8988T (cell line): Measurements from ENCODE around the gene SPCS3.
"Not testable (repeated sequence)": the region's sequence is repeated elsewhere in the genome, so short reads cannot be mapped to it uniquely, and the experiment has no call there.

ENCODE experiments used
- DNase-seq: peaks from one replicate; pipeline ENCODE4 v3.0.0; 2011

SPCS3 gene

GRCh38 chr4:176319704-176320339 lies at the start of gene SPCS3:
Gene SPCS3 (plus strand): TSS chr4:176319966. CDS start chr4:176320077, 111 bp downstream.
- peak; percentile 82 for DNase-seq

DNA sequence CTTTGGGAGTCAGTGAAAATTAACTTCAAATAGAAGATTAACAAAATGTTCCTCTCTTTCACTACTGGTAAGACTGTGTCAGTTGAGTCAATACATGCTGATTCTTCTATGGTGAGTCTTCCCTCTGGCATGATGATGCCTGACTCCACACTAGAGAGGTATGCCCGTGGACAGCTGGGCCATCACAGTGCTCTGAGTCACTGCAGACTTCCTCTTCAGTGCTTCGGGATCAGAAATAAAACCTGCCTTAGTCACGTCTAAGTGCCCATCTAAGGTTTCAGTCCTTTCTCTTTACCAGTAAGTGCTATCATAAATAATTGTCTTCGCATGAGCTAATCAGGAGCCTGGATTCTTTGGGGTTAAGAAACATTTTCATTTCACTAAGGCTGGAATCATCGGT lies 49.1 kb upstream of the SPCS3 start:
- peak; percentile 30 for DNase-seq

DNA sequence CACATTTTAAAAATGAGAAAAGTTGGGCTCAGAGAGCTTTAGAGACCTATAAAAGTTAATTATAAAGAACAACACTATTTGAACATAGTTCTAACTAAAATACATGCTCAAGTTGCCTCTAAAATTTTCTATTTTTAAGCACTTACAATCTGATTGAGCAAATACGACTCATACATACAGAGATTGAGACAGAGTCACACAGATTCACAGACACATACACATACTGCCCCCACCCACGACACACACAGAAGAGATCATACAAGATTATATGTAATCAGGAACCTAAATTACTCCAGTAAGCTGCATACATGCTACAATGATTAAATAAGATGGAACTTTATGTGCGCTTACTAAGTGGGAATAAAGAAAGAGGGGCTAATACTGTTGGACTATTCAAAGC lies 48.0 kb upstream of the SPCS3 start:
- DNase-seq, result no peak

DNA sequence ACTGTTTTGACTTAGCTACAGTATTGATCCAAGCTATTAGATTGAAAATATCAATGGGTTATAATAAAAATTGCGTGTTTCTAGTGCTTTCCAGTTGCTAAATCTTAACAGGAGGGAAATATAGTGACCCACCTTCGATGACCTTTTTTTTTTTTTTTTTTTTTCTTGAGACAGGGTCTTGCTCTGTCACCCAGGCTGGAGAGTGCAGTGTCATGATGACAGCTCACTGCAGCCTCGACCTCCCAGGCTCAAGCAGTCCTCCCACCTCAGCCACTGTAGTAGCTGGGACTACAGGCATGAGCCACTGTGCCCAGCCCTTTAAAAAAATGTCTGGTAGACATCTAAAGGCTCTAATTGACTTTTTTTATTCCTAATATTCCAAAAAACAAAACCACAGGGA lies 47.0 kb upstream of the SPCS3 start:
- no peak for DNase-seq

GRCh38 chr4:176273736-176274135 lies 46.0 kb upstream of the SPCS3 start:
- no peak for DNase-seq

DNA sequence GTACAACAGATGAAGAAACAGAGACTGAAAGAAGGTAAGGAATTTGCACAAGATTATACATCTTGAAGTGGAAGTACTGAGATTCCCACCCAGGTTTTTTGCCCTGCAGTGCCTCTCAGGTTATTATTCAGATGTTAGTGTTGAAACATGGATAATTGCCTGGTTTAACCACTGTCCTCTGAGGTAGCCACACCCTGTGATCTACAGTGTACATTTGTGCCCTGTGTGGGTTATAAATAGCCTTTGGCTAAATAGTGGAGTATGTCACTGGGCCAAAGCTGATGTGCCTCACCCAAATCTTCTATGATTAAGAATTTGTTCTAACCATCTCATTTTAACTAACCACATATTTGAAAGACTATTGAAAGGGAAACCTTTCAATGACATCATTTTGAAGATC lies 45.3 kb upstream of the SPCS3 start:
- DNase-seq, result no peak

DNA sequence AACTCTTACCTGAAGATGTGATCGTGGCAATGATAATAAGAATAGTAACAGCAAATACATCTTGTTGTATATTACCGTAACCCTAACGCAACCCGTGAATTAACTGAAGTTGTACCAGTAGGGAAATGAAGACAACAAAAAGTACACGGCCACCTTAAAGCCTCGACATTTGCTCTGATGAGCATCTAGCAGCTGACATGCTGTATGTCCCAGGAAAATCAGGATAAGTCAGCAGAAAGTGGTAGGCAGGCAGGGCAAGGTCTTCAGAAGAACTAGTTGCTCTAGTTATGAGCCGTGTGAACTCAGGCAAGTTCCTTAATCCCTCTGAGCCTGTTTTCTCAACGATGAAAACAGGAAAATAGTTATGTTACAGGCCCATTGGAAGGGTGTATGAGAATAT lies 43.1 kb upstream of the SPCS3 start:
- no peak for DNase-seq

GRCh38 chr4:176277162-176277904 lies 42.4 kb upstream of the SPCS3 start:
- DNase-seq, result peak; percentile 17

DNA sequence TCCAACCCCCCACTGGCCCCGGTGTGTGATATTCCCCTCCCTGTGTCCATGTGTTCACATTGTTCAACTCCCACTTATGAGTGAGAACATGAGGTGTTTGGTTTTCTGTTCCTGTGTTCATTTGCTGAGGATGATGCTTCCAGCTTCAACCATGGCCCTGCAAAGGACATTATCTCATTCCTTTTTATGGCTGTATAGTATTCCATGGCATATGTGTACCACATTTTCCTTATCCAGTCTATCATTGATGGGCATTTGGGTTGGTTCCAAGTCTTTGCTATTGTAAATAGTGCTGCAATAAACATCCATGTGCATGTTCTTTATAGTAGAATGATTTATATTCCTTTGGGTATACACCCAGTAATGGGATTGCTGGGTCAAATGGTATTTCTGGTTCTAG lies 40.2 kb upstream of the SPCS3 start:
- DNase-seq, result not testable (repeated sequence)

GRCh38 chr4:176286728-176287127 lies 33.0 kb upstream of the SPCS3 start:
- no peak for DNase-seq

DNA sequence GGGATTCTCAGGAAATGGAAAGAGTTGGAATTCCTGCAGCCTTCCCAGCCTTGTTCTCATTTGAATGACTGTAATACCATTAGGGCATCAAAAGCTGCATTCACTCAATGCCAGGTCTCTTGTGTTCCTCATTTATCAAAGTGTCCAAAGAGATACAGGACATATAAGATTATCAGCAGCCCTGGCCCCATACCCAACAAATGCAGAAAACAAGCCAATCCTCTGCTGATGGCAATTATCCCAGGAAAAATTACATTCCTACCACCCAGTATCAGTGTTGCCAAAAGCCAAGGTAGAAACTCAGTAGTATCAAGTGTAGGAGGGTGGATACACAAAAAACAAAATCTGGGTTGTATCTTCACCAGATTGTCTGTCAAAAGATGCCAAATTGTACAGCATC lies 32.2 kb upstream of the SPCS3 start:
- DNase-seq, result no peak

GRCh38 chr4:176288020-176288419 lies 31.7 kb upstream of the SPCS3 start:
- no peak for DNase-seq

- no peak for DNase-seq
Observed at GRCh38 chr4:176289561-176289960, 30.2 kb upstream of the SPCS3 start.

DNA sequence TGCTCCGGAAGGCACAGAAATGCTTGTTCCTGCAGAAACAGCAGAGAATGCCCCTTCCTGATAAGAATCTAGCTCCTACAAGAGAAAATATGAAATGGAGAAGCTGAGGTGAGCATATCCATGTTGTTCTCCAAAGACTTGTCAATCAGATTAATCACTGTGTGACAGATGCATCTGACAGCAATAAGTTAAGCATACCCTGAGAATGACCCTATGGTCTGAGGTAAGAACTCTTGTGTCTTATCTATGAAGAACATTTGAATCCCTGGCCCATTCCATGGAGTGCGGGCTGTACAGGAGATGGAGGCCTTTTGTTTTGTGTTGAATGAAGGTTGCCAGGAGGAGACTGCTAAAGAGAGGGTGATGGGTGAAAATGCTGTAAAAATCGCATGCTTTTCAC lies 29.2 kb upstream of the SPCS3 start:
- DNase-seq, result no peak

DNA sequence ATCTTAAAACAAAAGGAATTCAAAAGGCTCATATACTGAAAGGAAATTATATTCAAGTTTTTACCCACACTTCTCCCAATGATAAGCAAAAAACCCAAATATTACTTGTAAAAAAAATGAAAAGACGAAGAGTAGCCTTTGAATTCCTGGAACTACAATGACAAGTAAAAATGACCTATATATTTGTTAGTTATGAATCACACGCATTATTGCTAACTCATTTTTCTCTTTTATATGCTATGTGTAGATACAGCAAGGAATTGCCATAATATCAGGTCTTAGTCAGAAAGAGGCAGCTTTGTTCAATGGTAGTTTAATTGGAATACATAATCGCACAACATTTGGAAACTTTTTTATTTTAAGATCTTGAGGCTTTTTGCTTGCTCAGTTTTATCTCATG lies 28.0 kb upstream of the SPCS3 start:
- no peak for DNase-seq

- no peak for DNase-seq
Observed at GRCh38 chr4:176292920-176293319, 26.8 kb upstream of the SPCS3 start.

GRCh38 chr4:176293660-176294059 lies 26.1 kb upstream of the SPCS3 start:
- DNase-seq, result no peak

DNA sequence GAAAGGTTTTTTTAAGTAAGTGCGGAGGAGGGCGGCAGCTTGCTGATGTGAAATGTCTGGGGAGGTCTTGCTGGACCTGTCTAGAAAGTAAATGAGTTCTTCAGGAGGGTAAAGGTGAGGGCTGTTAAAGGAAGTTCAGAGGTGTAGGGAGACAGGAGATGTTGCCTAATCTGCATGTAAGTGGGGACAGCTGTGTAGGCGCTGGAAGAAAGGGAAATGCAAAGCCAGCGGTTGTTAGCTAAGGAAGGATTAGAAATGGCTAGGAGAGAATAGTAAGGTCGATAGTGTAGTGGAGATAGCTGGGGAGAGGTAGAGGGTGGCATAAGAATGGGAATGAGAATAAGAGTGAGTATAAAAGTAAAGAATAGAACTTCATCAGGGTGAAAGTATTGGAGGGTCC lies 23.9 kb upstream of the SPCS3 start:
- DNase-seq, result not testable (repeated sequence)

DNA sequence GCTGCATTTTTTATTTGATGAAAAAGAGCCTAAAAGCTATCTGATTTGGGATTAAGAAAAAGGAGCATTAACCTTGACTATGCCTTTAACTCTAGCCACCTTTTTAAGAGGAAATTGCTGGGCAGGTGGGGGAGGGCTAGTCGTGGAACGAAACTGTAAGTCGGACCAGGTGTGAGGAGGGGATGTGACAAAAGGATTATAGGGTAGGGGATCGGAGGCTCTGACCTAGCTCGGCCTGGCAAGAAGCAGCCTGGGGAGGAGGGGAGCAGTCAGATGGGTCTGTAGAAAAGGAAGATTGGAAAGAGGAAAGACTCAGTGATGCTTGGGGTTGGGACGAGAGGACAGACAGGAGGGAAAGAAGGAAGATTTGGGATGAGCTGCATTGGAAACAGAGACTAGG lies 21.1 kb upstream of the SPCS3 start:
- DNase-seq, result no peak

GRCh38 chr4:176300036-176300435 lies 19.7 kb upstream of the SPCS3 start:
- DNase-seq, result no peak

- DNase-seq, result no peak
Observed at GRCh38 chr4:176300565-176300964, 19.2 kb upstream of the SPCS3 start.

DNA sequence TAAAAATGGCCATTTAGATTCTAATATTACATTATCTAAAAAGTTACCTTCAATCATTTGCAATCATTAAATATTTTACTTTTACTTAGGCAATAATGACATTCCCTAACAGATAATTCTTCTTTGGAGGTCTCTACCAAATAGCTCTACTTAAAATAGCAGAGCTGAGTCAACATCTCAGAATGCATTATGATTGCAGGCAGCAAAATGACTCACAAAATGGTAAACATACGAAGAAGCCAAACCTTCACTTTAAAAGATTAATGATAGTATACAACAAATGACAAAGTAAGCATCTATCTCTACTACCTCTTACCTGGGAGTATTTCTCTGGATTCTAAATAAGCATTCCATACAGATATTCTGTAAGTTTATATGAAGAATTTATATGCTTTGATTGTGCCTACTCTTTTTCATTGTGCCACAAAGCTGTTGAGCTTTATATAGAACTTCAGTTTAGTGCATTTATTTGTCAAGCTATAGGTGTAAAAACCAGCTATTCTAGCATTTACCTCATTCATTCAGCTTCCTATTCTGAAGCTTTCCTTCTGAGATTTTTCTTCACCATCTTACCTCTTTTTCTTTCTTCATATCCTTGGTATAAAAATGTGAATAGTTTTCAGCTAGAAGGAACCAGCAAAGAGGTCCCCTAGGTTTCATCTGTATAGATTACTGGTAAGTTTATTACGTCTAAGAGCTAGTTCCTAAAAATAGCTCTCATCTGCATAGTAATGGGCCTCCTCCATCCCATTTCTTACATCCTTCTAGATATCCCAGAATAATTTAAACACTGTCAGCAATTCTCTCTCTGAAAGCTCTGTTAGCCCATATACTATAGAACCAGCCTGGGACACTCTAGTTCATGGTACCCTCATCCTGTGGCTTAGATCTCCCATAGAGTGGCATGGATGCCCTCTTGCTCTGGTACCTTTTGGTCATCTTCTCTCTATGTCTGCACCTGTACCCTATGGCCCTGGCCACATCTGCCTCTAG lies 17.2 kb upstream of the SPCS3 start:
- no peak for DNase-seq

DNA sequence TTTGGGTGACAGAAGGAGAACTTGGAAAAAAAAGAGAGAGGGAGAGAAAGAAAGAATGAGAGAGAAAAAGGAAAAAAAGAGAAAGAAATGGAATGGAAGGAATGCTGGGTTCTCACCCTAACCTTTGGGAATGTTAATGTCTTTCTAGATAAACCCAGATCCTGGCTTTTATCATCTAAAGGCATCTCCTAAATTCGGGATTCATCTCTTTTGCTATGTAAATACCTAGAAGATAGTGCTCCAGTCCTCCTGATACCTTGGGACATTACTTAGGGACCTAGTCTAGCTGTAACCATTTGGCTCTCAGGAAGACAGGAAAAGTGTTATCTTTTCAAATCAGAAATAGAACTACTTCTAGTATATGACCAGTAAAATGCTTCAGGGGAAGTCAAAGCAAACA lies 15.8 kb upstream of the SPCS3 start:
- no peak for DNase-seq
